LoVo (cell line): ENCODE results near the gene IPO5.
A peak's percentile ranks its signal among the peaks of the same experiment; 100 is the strongest.
"Not testable (repeated sequence)": the region's sequence is repeated elsewhere in the genome, so short reads cannot be mapped to it uniquely, and the experiment has no call there.

Experiments
- DNase-seq: peaks from one replicate; pipeline ENCODE4 v3.0.0-alpha.2; 2016; ENCODE audit warnings: low spot score

IPO5 gene

GRCh38 chr13:98014766-98015165 lies 61.3 kb downstream of the IPO5 start:
- DNase-seq = no peak

GRCh38 chr13:98018293-98018692 lies 64.8 kb downstream of the IPO5 start:
- DNase-seq = no peak

- DNase-seq = no peak
Observed at GRCh38 chr13:98019186-98019585, 65.7 kb downstream of the IPO5 start.

- DNase-seq = no peak
Observed at GRCh38 chr13:98020271-98020670, 66.8 kb downstream of the IPO5 start.

GRCh38 chr13:98022210-98022609 lies 68.7 kb downstream of the IPO5 start:
- no peak for DNase-seq

- DNase-seq = no peak
Observed at GRCh38 chr13:98025480-98026025, 72.1 kb downstream of the IPO5 start.

GRCh38 chr13:98026457-98026857 lies 73.0 kb downstream of the IPO5 start:
- DNase-seq = no peak

- no peak for DNase-seq
Observed at GRCh38 chr13:98032168-98032567, 78.7 kb downstream of the IPO5 start.

- no peak for DNase-seq
Observed at GRCh38 chr13:98033277-98034247, 80.1 kb downstream of the IPO5 start.

- DNase-seq = no peak
Observed at GRCh38 chr13:98035373-98035772, 81.9 kb downstream of the IPO5 start.

- not testable (repeated sequence) for DNase-seq
Observed at GRCh38 chr13:98036564-98037302, 83.3 kb downstream of the IPO5 start.

GRCh38 chr13:98039261-98039660 lies 85.8 kb downstream of the IPO5 start:
- DNase-seq = no peak

GRCh38 chr13:98039964-98040363 lies 86.5 kb downstream of the IPO5 start:
- no peak for DNase-seq

GRCh38 chr13:98041081-98041820 lies 87.8 kb downstream of the IPO5 start:
- DNase-seq = no peak

- no peak for DNase-seq
Observed at GRCh38 chr13:98044301-98044700, 90.8 kb downstream of the IPO5 start.

- not testable (repeated sequence) for DNase-seq
Observed at GRCh38 chr13:98047785-98048184, 94.3 kb downstream of the IPO5 start.

- no peak for DNase-seq
Observed at GRCh38 chr13:98048265-98048664, 94.8 kb downstream of the IPO5 start.

GRCh38 chr13:98050041-98050466 lies 96.6 kb downstream of the IPO5 start:
- DNase-seq = peak; percentile 19

- DNase-seq = no peak
Observed at GRCh38 chr13:98052412-98052811, 98.9 kb downstream of the IPO5 start.

GRCh38 chr13:98054301-98054700 lies 100.8 kb downstream of the IPO5 start:
- no peak for DNase-seq

- no peak for DNase-seq
Observed at GRCh38 chr13:98055623-98056022, 102.1 kb downstream of the IPO5 start.

- no peak for DNase-seq
Observed at GRCh38 chr13:98056839-98057410, 103.5 kb downstream of the IPO5 start.
